SK-N-SH (cell line): ENCODE data around the gene CLIC5. TPM values are rescaled to one million over a fixed set of nuclear protein-coding genes. Genes with fewer than 3 reads are reported as not detected.

ENCODE experiments used
- CTCF ChIA-PET: fragments of 300-600, 350-600 bp; formaldehyde crosslinking; extraction: SDS; loops from one replicate; lab custom pipeline; 2021; lab: Yijun Ruan, JAX
- POLR2A ChIA-PET: fragments of 350-600 bp; sonication (Branson Sonifier 250); formaldehyde crosslinking; extraction: SDS; loops from one replicate; lab custom pipeline; 2020; ENCODE audit warnings: antibody characterized with exemption, inconsistent platforms; lab: Yijun Ruan, JAX
- DNase-seq: peaks from one replicate; pipeline ENCODE4 v3.0.0; 2012
- H2AFZ ChIP-seq: fragments of 200-600 bp; sonication (generic); 2 replicates; pipeline ENCODE4 v1.8.1; 2016; ENCODE audit warnings: antibody characterized with exemption, mild to moderate bottlenecking, low read depth
- H3F3A ChIP-seq: fragments of 200-600 bp; sonication (generic); replicated peaks from 2 replicates; pipeline ENCODE3; 2016; ENCODE audit warnings: antibody characterized with exemption, mild to moderate bottlenecking; ENCODE audit not compliant: insufficient read depth
- H3K27ac ChIP-seq, 2 experiments: fragments of 200-500 bp in 1 of 2; fragments of 200-600 bp in 1 of 2; sonication (Bioruptor generic) in 1 of 2; sonication (generic), shearing (Covaris generic) in 1 of 2; 2 replicates each; pipeline versions ENCODE4 v1.5.1 to v1.6.1; 2014 to 2016; ENCODE audit warnings: low read depth in 2 of 2, inconsistent platforms in 1 of 2, low read length in 1 of 2, mild to moderate bottlenecking in 1 of 2, mixed read lengths in 1 of 2
- H3K27me3 ChIP-seq: fragments of 200-600 bp; sonication (generic), shearing (Covaris generic); 2 replicates; pipeline ENCODE4 v1.6.1; 2016; ENCODE audit warnings: mixed run types; ENCODE audit not compliant: insufficient read depth
- H3K36me3 ChIP-seq, 2 experiments: fragments of 200-500 bp in 1 of 2; fragments of 200-600 bp in 1 of 2; sonication (Bioruptor generic) in 1 of 2; sonication (generic) in 1 of 2; replicated peaks in 1 of 2; 2 replicates each; pipeline versions ENCODE3 to v1.5.1; 2014 to 2016; ENCODE audit warnings: low read length in 1 of 2, mild to moderate bottlenecking in 1 of 2; ENCODE audit not compliant: insufficient read depth in 2 of 2, control insufficient read depth in 1 of 2
- H3K4me1 ChIP-seq, 2 experiments: fragments of 200-500 bp in 1 of 2; fragments of 200-600 bp in 1 of 2; sonication (Bioruptor generic) in 1 of 2; sonication (generic), shearing (Covaris generic) in 1 of 2; 2 replicates each; pipeline versions ENCODE4 v1.5.1 to v1.6.1; 2014 to 2016; ENCODE audit warnings: low read depth in 1 of 2, low read length in 1 of 2, mixed run types in 1 of 2; ENCODE audit not compliant: insufficient read depth in 2 of 2, control insufficient read depth in 1 of 2
- H3K4me2 ChIP-seq: fragments of 200-600 bp; sonication (generic), shearing (Covaris generic); 2 replicates; pipeline ENCODE4 v1.6.1; 2017; ENCODE audit warnings: mixed run types
- H3K4me3 ChIP-seq, 2 experiments: fragments of 200-500 bp in 1 of 2; fragments of 200-600 bp in 1 of 2; sonication (Bioruptor generic) in 1 of 2; sonication (generic), shearing (Covaris generic) in 1 of 2; 2 replicates each; pipeline versions ENCODE4 v1.5.1 to v1.8.1; 2014 to 2016; ENCODE audit warnings: low read depth in 2 of 2, inconsistent platforms in 1 of 2, low read length in 1 of 2, mild to moderate bottlenecking in 1 of 2, mixed read lengths in 1 of 2, moderate library complexity in 1 of 2
- H3K79me2 ChIP-seq: fragments of 200-600 bp; sonication (generic); 2 replicates; pipeline ENCODE4 v1.8.1; 2017; ENCODE audit warnings: mild to moderate bottlenecking; ENCODE audit not compliant: insufficient read depth
- H3K9ac ChIP-seq: fragments of 200-600 bp; sonication (generic); 2 replicates; pipeline ENCODE4 v1.6.1; 2017; ENCODE audit warnings: mixed run types
- H3K9me2 ChIP-seq: fragments of 200-600 bp; sonication (generic); 2 replicates; pipeline ENCODE4 v1.6.1; 2017; ENCODE audit warnings: mixed run types
- H3K9me3 ChIP-seq: fragments of 200-600 bp; sonication (generic); 2 replicates; pipeline ENCODE4 v1.6.1; 2017; ENCODE audit warnings: mixed run types, mild to moderate bottlenecking, moderate library complexity
- H4K20me1 ChIP-seq: fragments of 200-600 bp; sonication (generic); 2 replicates; pipeline ENCODE4 v1.6.1; 2017; ENCODE audit warnings: mild to moderate bottlenecking, mixed run types; ENCODE audit not compliant: insufficient read depth
- EP300 ChIP-seq, 2 experiments: IDR thresholded peaks; 2 replicates each; pipeline versions ENCODE4 v1.4.0 to v1.6.1; 2012; ENCODE audit warnings: borderline replicate concordance in 1 of 2, low read depth in 1 of 2, low read length in 1 of 2
- FOSL2 ChIP-seq: IDR thresholded peaks from 2 replicates; pipeline ENCODE4 v1.4.0; 2012; ENCODE audit warnings: low read depth, mild to moderate bottlenecking, moderate library complexity, borderline replicate concordance
- FOXM1 ChIP-seq: IDR thresholded peaks from 2 replicates; pipeline ENCODE4 v1.4.0; 2012; ENCODE audit warnings: low read depth, mild to moderate bottlenecking
- GATA2 ChIP-seq: sonication (generic); formaldehyde crosslinking; IDR thresholded peaks from 2 replicates; pipeline ENCODE4 v1.5.0; 2020; ENCODE audit warnings: mild to moderate bottlenecking, missing genetic modification reagents
- JUND ChIP-seq: IDR thresholded peaks from 2 replicates; pipeline ENCODE4 v1.4.0; 2012
- MAX ChIP-seq: IDR thresholded peaks from 2 replicates; pipeline ENCODE4 v1.4.0; 2012; ENCODE audit warnings: low read depth
- NFIC ChIP-seq: IDR thresholded peaks from 2 replicates; pipeline ENCODE4 v1.4.0; 2012; ENCODE audit warnings: borderline replicate concordance
- PBX3 ChIP-seq: IDR thresholded peaks from 2 replicates; pipeline ENCODE4; 2012
- POLR2AphosphoS5 ChIP-seq: IDR thresholded peaks from 2 replicates; pipeline ENCODE4 v1.6.1; 2012; ENCODE audit warnings: low read depth, low read length
- RAD21 ChIP-seq: IDR thresholded peaks from 2 replicates; pipeline ENCODE4 v1.6.1; 2012; ENCODE audit warnings: mild to moderate bottlenecking, low read length
- REST ChIP-seq: IDR thresholded peaks from 2 replicates; pipeline ENCODE4 v1.6.1; 2012; ENCODE audit warnings: mild to moderate bottlenecking, low read depth, low read length, moderate library complexity
- RFX5 ChIP-seq: IDR thresholded peaks from 2 replicates; pipeline ENCODE4 v1.6.1; 2012; ENCODE audit warnings: mild to moderate bottlenecking, improper control_type of control experiment, low read length
- RXRA ChIP-seq: IDR thresholded peaks from 2 replicates; pipeline ENCODE4 v1.4.0; 2012; ENCODE audit warnings: low read depth, mild to moderate bottlenecking, borderline replicate concordance
- SMC3 ChIP-seq: IDR thresholded peaks from 2 replicates; pipeline ENCODE4 v1.6.1; 2012; ENCODE audit warnings: low read depth, low read length, improper control_type of control experiment
- TAF1 ChIP-seq: IDR thresholded peaks from 2 replicates; pipeline ENCODE4 v1.6.1; 2012; ENCODE audit warnings: low read depth, mild to moderate bottlenecking, low read length, moderate library complexity, borderline replicate concordance
- TCF12 ChIP-seq: IDR thresholded peaks from 2 replicates; pipeline ENCODE4 v1.4.0; 2012
- TEAD4 ChIP-seq: IDR thresholded peaks from 2 replicates; pipeline ENCODE4 v1.4.0; 2012; ENCODE audit warnings: mild to moderate bottlenecking, borderline replicate concordance; ENCODE audit not compliant: insufficient read depth
- USF1 ChIP-seq: IDR thresholded peaks from 2 replicates; pipeline ENCODE4 v1.4.0; 2012; ENCODE audit warnings: low read depth, borderline replicate concordance
- USF2 ChIP-seq: fragments of 150-350 bp; IDR thresholded peaks from 2 replicates; pipeline ENCODE4 v1.6.1; 2017; ENCODE audit warnings: antibody characterized with exemption, low read length, low read depth, borderline replicate concordance
- ZBTB33 ChIP-seq: IDR thresholded peaks from 2 replicates; pipeline ENCODE4 v1.4.0; 2012; ENCODE audit warnings: low read depth, borderline replicate concordance
- WGBS: methylation state at CpG from one replicate; pipeline ENCODE4 v1.1.6; 2017; ENCODE audit warnings: low lambda C conversion rate; 5-methylcytosine and 5-hydroxymethylcytosine counted together
- polyA plus RNA-seq, 3 experiments: library from polyadenylated mRNA; depleted of rRNA; stranded (reverse); fragments of >200 nt; gene quantifications; 2 replicates each; pipeline ENCODE4 v1.2.3, GENCODE V29; 2012

The CLIC5 gene
- polyA plus RNA-seq, 1 of the 3 experiments (the other 2 are of a cell fraction), result 0.03 TPM

GRCh38 chr6:46000905-46001304, 14.8 kb downstream of the CLIC5 start:
- Histone ChIP-seq H3F3A (no peaks in the 10 kb centered on the region), H2AFZ (no peak overlapping the region), H3K4me1 (no peaks in the 10 kb centered on the region), H3K9me3 (no peaks in the 10 kb centered on the region), H3K27me3 (0 out of 2 replicates have a peak, but pooled peaks cover 3% of the 10 kb centered on the region)
- no peak for DNase-seq
- TF ChIP-seq RXRA (no peak), PBX3 (no peak), TEAD4 (no peak), FOSL2 (no peak), RAD21 (no peak), USF2 (no peak), EP300 (IDR thresholded peaks at IDR 0.05; ENCODE audit: borderline replicate concordance in 1 of 2, low read depth in 1 of 2, low read length in 1 of 2) (no peak), NFIC (no peak), POLR2AphosphoS5 (no peak), REST (no peak), TCF12 (no peak), GATA2 (CRISPR knock-in tag) (no peak), SMC3 (no peak), USF1 (no peak), ZBTB33 (no peak), RFX5 (no peak), TAF1 (no peak), MAX (no peak), JUND (no peak), FOXM1 (no peak)
- TF ChIP-seq, all 33 proteins: peak for 0
- Histone ChIP-seq H3K36me3 (no peaks in the 10 kb centered on the region), H3K9me2 (no peaks in the 10 kb centered on the region), H4K20me1 (no peaks in the 10 kb centered on the region), H3K79me2 (no peaks in the 10 kb centered on the region), H3K4me2 (no peak overlapping the region), H3K9ac (no peak overlapping the region), H3K27ac (no peak overlapping the region), H3K4me3 (no peak overlapping the region)
- POLR2A ChIA-PET, result no interaction called here
- WGBS, result 0% methylated on average over 1 of the region's 1 CpG
- CTCF ChIA-PET, result no interaction called here
